ENCODE results near the gene MCM3AP.

MCM3AP gene

DNA sequence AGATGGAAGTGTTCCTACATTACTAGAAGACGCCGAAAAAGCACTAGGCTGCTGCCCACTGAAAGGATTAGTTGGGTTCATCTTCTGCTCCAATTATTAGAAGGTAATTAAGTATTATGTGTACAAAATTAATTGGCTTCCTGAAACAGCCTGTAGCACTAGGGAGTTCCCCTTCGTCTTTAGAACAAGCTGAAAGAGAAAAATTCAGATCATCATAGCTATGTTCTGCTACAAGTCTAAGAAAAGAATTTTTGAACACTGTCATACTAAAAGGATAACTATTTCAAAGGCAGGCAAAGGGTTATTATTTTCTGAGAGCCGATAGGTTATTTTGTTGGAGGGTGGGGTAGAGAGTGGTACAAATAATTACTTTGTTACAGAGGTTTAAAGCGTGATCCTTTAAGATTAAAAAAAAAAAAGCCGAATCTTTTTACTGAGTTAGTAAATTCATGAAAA, at the start of gene MCM3AP:
Gene MCM3AP (minus strand): TSS at position 406 of the 456 bp plus-strand sequence. CDS start 325 bp downstream, at position 81.
- DNase-seq = no peak

GRCh38 chr21:46334351-46335140, 49.1 kb upstream of the MCM3AP start:
- DNase-seq = no peak

DNA sequence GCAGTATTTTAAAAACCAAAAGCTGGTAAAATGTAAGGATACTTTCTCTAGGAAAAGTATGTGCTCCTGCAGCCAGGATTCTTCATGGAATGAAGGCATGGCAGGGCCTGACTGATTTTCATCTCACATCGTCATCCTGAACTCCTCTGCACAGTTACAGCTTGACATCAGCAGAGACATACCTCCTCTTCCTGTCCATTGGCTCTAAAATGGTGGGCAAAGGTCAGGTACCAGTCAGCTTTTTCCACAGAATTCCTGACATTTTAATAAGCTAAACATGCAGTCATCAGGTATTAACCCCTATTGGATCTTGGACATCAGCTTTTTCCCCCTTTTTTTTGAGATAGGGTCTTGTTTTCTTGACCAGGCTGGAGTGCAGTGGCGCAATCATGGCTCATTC, 44.4 kb upstream of the MCM3AP start:
- no peak for DNase-seq

- DNase-seq = no peak
Measured at GRCh38 chr21:46328151-46328550, 42.7 kb upstream of the MCM3AP start.

DNA sequence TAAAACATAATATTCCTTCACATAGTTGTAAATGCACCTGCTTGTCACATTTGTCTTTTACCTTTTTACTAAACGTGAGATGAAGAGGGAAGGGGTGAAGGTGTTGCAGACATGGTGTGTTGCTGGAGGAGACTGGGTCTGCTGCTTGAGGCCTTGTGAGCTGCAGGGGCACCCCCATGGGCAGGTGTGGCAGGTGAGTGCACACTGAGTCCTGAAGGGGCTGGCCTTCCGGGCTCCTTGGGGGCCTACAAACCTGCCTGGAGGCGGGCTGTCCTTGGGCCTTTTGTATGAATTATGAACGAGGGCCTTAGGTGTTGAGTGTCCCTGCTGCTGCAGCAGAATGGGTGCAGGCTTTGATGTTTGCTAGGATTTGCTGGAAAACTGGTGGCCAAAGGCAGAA, 42.3 kb upstream of the MCM3AP start:
- DNase-seq = no peak

DNA sequence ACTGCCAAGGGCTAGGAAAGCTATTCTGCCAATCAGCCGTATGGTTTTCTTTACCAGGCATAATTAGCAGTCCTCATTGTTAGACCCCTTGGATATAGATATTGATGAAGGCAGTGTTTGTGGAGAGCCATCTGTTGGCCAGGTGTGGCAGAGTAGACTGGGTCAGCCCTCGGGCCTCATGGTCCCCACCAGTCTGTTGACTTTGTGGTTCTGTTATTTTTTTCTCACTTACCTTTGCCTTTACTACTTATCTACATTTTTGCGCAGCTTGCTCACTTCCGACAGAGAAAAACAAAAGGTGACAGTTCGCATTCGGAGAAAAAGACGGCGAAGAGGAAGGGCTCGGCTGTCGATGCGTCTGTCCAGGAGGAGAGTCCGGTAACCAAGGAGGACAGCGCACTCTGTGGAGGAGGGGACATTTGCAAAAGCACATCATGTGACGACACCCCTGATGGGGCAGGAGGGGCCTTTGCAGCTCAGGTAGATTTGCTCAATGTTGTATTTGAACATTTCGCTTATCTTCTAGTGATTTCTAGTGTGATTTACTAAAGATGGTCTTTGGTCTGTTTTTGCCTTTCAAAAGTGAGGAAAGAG, 40.8 kb upstream of the MCM3AP start:
- DNase-seq = no peak

DNA sequence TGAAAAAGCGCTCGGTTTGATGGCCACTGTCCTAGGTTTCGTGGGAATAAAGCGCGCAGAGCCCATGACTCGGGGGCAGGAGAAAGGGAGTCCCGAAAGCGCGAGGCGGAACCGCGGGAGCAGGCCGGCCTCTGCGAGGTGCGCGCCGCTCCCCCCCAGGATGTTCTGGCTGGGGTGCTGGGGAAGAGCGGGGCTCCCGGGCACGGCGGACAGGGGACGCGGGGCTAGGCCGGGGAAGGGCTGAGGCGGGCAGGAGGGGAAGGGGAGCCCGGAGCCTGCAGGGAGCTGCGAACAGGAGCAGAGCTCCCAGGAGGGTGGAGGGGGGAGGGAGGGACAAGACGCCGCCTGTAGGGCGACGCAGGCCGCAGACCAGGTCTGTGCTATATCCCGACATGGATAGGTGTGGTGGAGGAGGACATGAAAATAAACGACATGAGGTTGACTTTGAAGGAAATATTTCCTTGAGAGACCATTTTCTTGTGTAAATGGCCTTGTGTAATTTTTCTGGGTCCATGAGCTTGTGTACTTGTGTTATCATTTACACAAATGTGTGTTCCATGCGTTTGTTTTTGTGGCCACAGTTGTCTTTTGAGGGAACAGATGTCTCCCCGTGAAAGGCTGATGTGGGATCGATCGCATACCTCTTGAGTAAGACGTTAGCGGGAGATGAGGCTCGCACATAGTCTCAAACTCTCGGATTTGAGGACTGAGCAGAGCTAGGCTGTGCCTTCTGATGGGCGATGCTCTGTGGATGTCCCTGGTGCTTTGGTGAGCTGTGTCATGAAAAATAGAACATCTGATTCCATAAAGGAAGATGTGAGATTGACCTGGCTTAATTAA, 39.9 kb upstream of the MCM3AP start:
- DNase-seq = peak; percentile 51

DNA sequence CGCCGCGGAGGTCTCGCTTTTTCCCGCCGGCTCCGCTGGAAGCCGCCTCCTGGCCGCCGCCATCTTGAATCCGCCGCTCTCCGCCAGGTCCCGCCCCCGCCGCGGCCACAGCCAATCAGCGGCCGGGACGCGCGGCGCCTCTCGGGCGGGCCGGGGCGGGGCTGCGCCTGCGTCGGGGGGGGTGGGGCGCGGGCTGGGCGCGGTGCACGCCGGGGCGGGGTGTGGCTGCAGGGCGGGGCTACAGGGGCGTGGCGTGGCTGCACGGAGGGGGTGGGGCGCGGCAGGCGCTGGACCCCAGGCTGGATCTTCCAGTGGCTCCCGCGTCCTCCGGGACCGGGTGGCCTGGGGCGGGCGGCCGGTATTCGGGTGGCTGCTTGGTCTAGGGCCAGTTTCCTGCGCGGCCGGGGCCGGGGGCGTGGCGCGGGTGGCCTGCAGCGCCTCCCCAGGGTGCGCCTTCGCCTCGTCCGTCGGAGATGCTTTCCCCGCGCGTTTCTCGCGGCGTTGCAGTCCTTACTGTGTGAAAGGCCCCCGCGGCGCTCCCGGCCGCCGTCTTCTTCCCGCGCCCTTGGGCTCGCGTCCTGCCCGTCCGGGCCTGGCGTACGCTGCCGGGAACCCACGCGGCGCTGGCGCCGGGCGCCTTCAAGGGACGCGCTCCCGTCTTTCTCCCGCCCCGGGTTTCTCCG, 39.1 kb upstream of the MCM3AP start:
- DNase-seq = peak; percentile 95

- DNase-seq = peak; percentile 99
Measured at GRCh38 chr21:46323710-46324389, 38.4 kb upstream of the MCM3AP start, which contains the start of the genes C21orf58 and PCNT. C21orf58 (minus strand) TSS chr21:46323870; CDS start chr21:46322738, 1,132 bp downstream. PCNT (plus strand) TSS chr21:46324156; CDS start chr21:46324229, 73 bp downstream.

DNA sequence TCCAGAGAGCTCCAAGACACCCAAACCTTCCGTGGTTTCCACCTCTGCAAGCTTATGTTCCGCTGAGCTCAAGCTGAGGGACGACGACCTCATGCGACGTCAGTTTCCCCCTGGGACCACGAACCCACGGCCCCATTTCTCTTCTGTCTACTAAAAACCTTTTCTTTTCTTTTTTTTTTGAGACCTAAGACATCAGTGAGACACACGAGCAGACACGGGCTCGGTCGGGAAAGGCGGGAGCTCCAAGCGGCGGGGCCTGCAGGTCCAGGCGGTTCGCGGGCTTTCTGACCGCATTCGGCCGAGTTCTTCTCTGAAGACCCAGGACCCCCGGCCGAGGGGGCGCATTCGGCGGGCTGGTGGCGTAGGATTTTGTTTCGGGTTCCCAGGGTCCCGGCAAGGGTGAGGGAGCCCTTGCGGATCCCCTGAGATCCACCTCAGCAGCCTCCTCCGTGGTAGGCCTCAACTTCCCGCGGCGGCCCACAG, 37.9 kb upstream of the MCM3AP start:
- DNase-seq = no peak

- no peak for DNase-seq
Measured at GRCh38 chr21:46322351-46323226, 37.2 kb upstream of the MCM3AP start.

GRCh38 chr21:46320331-46320801, 35.0 kb upstream of the MCM3AP start:
- DNase-seq = no peak

GRCh38 chr21:46319186-46319585, 33.8 kb upstream of the MCM3AP start:
- no peak for DNase-seq

GRCh38 chr21:46318464-46318845, 33.0 kb upstream of the MCM3AP start:
- no peak for DNase-seq

- DNase-seq = no peak
Measured at GRCh38 chr21:46317710-46318463, 32.5 kb upstream of the MCM3AP start.

DNA sequence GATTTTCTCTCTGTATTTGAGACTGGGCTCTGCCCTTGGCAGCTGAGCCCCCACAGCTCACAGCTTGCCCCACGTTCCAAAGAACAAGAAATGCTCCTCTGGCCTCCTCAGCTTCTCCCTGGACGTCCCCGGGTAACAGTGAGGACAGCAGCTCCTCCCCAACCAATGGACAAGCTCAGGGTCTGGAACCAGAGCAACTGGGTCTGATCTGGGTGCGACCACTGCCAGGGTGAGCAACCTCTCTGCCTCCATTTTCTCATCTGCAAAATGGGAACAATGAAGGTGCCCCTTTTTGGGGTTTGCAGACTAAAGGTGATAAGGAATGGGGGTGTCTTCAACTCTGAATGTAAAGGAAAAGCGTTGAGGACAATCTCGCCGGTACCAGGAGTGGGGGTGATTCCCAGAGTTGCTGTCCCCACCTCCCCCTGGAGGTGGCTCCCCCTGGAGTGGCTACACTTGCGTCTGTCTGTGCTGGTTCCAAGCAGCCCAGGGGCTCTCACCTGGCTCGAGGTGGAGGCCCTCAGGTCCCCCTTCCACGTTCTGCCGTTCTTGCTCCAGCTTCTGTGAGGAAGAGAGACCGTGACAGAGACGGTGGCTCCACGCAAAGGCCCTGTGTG, 31.4 kb upstream of the MCM3AP start:
- no peak for DNase-seq

DNA sequence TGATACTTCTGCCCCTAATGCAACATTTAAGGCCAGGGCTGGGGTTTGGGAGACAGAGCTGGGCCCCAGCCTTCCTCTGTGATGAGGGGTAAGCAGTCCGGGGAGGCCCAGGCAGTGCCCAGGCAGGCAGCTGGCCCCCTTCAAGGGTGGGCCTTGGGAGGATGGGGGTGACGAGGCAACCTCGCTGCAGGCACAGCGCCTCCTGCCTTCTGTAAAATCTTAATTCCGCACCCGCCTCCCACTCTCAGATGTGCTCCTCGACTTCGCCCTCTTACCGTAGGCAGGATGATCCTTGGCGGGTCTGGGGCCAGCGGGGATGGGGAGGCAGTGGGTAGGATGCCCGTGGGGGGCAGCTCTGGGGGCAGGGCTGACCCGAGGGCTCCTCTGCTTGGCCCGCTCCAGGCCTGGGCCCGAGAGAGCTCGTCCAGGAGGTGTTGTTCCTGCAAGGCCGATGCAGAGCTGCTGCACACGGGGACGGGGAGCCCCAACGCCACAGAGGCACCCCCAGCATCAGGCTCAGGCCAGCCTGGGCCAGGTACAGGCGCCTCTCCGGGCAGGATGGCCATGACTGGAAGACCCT, 29.1 kb upstream of the MCM3AP start:
- DNase-seq = no peak

DNA sequence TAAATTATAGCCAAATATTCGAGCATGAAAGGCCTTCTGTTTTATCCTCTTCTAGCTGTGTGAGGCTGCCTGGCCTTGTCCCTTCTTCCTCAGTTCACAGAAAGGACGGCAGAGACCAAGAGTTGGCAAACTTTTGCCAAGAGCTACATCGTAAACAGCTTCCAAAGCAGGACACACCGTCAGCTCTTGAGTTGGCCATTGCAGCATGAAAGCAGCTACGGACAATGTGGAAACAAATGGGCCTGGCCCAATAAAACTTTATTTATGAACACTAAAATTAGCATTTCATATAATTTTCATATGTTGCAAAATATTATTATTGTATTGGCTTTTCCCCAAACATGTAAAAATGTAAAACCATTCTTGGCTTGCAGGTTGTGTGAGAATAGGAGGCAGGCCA, 27.5 kb upstream of the MCM3AP start:
- DNase-seq = no peak

GRCh38 chr21:46311568-46311967, 26.2 kb upstream of the MCM3AP start:
- no peak for DNase-seq

Measured in right hindlimb (tissue), 1 donor.